HG02610 (cell line): ENCODE measurements around the gene FYN.

Experiments
- ATAC-seq: cut with Tn5 transposase; IDR thresholded peaks from one replicate; pipeline ENCODE4 v1.9.1; 2021; ENCODE audit warnings: mild to moderate bottlenecking, moderate library complexity; ENCODE audit not compliant: unreplicated experiment

Gene FYN

GRCh38 chr6:111612379-111612778, 260.9 kb downstream of the FYN start:
- ATAC-seq, result no peak

DNA sequence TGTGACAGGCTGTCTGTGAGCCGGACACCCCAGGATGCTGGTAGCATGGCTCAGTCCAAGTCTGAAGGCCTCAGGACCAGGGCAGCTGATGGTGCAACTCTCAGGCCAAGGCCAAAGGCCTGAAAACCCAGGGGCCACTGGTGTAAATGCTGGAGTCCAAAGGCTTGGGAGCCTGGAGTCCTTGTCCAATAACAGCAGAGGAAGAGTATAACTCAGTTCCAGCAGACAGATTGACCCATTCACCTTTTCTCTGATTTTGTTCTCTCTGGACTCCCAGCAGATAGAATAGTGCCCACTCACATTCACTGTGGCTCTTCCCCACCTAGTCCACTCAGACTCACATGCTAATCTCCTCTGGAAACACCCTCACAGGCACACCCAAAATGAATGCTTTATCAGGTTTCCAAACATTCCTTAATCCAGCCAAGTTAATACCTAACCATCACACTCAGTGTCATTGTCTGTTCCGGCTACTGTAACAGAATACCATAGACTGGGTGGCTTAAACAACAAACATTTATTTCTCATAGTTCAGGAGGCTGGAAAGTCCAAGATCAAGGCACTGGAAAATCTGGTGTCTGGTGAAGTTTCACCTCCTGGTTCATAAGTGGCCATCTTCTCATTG, 262.6 kb downstream of the FYN start:
- ATAC-seq, result no peak
